Stimulated activated CD8-positive, alpha-beta memory T cell treated with anti-CD3 and anti-CD28 coated beads, Interleukin-15, amount 100 ng/mL, for 1 hour (primary cell): ENCODE results near the gene IKZF4.
A peak's percentile ranks its signal among the peaks of the same experiment; 100 is the strongest.
"Not testable (repeated sequence)": the region's sequence is repeated elsewhere in the genome, so short reads cannot be mapped to it uniquely, and the experiment has no call there.

ENCODE experiments used
- DNase-seq: peaks from one replicate; pipeline ENCODE4 v3.0.0-alpha.2; 2020; ENCODE audit warnings: low read depth

Gene IKZF4

GRCh38 chr12:55999522-55999921, 21.3 kb upstream of the IKZF4 start:
- not testable (repeated sequence) for DNase-seq

GRCh38 chr12:55999999-56000540, 20.8 kb upstream of the IKZF4 start:
- DNase-seq: not testable (repeated sequence)

GRCh38 chr12:56001487-56002100, 19.2 kb upstream of the IKZF4 start:
- DNase-seq: no peak

GRCh38 chr12:56003376-56003775, 17.5 kb upstream of the IKZF4 start:
- not testable (repeated sequence) for DNase-seq

GRCh38 chr12:56004211-56004610, 16.6 kb upstream of the IKZF4 start:
- DNase-seq: no peak

GRCh38 chr12:56007564-56008559, 13.0 kb upstream of the IKZF4 start:
- peak; percentile 45 for DNase-seq

- DNase-seq: no peak
Measured at GRCh38 chr12:56010111-56010570, 10.7 kb upstream of the IKZF4 start.

- no peak for DNase-seq
Measured at GRCh38 chr12:56011509-56012090, 9.2 kb upstream of the IKZF4 start.

- DNase-seq: no peak
Measured at GRCh38 chr12:56013482-56013881, 7.4 kb upstream of the IKZF4 start.

GRCh38 chr12:56014205-56014604, 6.6 kb upstream of the IKZF4 start:
- DNase-seq: no peak

- no peak for DNase-seq
Measured at GRCh38 chr12:56017181-56017580, 3.7 kb upstream of the IKZF4 start.

- no peak for DNase-seq
Measured at GRCh38 chr12:56018356-56018755, 2.5 kb upstream of the IKZF4 start.

- DNase-seq: no peak
Measured at GRCh38 chr12:56021889-56022497, 1.1 kb downstream of the IKZF4 start.

- DNase-seq: no peak
Measured at GRCh38 chr12:56028511-56029165, 7.8 kb downstream of the IKZF4 start.

GRCh38 chr12:56029166-56029519, 8.3 kb downstream of the IKZF4 start:
- no peak for DNase-seq

GRCh38 chr12:56029666-56030293, 8.9 kb downstream of the IKZF4 start:
- DNase-seq: no peak

- DNase-seq: no peak
Measured at GRCh38 chr12:56031987-56032386, 11.1 kb downstream of the IKZF4 start.

GRCh38 chr12:56034586-56035332, 13.9 kb downstream of the IKZF4 start:
- DNase-seq: no peak

- DNase-seq: no peak
Measured at GRCh38 chr12:56037161-56037560, 16.3 kb downstream of the IKZF4 start.

- DNase-seq: no peak
Measured at GRCh38 chr12:56038022-56038655, 17.3 kb downstream of the IKZF4 start.
